DND-41 (cell line): ENCODE data around the gene ECE2.

Experiments used
- CTCF ChIP-seq: IDR thresholded peaks from 2 replicates; pipeline ENCODE4 v1.5.1; 2012; ENCODE audit warnings: borderline replicate concordance, low read length, moderate library complexity, mild to moderate bottlenecking; ENCODE audit not compliant: poor library complexity, severe bottlenecking; ENCODE audit errors: extremely low read depth
- EZH2 ChIP-seq: IDR thresholded peaks from 3 replicates; pipeline ENCODE4 v1.6.1; 2012; ENCODE audit warnings: borderline replicate concordance, low read depth, mild to moderate bottlenecking, moderate library complexity, low read length, inconsistent platforms; ENCODE audit not compliant: severe bottlenecking

- no peak for TF ChIP-seq CTCF
- TF ChIP-seq EZH2: no peak
Observed at GRCh38 chr3:184317201-184317600, 41.4 kb downstream of the ECE2 start.
